ENCODE measurements around the gene ZSCAN32.
A peak's percentile ranks its signal among the peaks of the same experiment; 100 is the strongest.

ZSCAN32 gene

GRCh38 chr16:3400779-3401688 lies at the start of gene ZSCAN32, which contains the start of gene ZNF174:
Gene ZSCAN32 (minus strand): TSS chr16:3401004. CDS start chr16:3397557, 3,447 bp downstream.
Gene ZNF174 (plus strand): TSS chr16:3401215. CDS start chr16:3402005, 790 bp downstream.
- DNase-seq, result peak; percentile 97

GRCh38 chr16:3444032-3444388 lies 43.2 kb upstream of the ZSCAN32 start:
- DNase-seq, result no peak

- DNase-seq, result peak; percentile 87
These were observed 42.6 kb upstream of the ZSCAN32 start, which contains the start of the genes NAA60 and ZNF597 for GRCh38 chr16:3443108-3444031. Gene NAA60 (plus strand): TSS chr16:3443680. CDS start chr16:3476228, 32,548 bp downstream. Gene ZNF597 (minus strand): TSS chr16:3443504. CDS start chr16:3443153, 351 bp downstream.

GRCh38 chr16:3439637-3440036 lies 38.8 kb upstream of the ZSCAN32 start:
- no peak for DNase-seq

GRCh38 chr16:3434373-3434772 lies 33.6 kb upstream of the ZSCAN32 start:
- DNase-seq, result no peak

GRCh38 chr16:3431779-3432219 lies 31.0 kb upstream of the ZSCAN32 start:
- DNase-seq, result peak; percentile 56

- no peak for DNase-seq
These were observed 13.1 kb upstream of the ZSCAN32 start for GRCh38 chr16:3413730-3414379.

GRCh38 chr16:3408561-3409197 lies 7.9 kb upstream of the ZSCAN32 start:
- DNase-seq, result no peak

- DNase-seq, result no peak
These were observed 1.1 kb upstream of the ZSCAN32 start for GRCh38 chr16:3401719-3402397.

GRCh38 chr16:3400446-3400778 lies 392 bp downstream of the ZSCAN32 start:
- no peak for DNase-seq

- no peak for DNase-seq
These were observed 11.0 kb downstream of the ZSCAN32 start for GRCh38 chr16:3389663-3390338.

- no peak for DNase-seq
These were observed 12.5 kb downstream of the ZSCAN32 start for GRCh38 chr16:3388325-3388724.

GRCh38 chr16:3383045-3383448 lies 17.8 kb downstream of the ZSCAN32 start:
- DNase-seq, result no peak

- DNase-seq, result no peak
These were observed 22.9 kb downstream of the ZSCAN32 start for GRCh38 chr16:3377917-3378316.

- DNase-seq, result no peak
These were observed 25.1 kb downstream of the ZSCAN32 start for GRCh38 chr16:3375680-3376079.

GRCh38 chr16:3369073-3369472 lies 31.7 kb downstream of the ZSCAN32 start:
- DNase-seq, result no peak

- peak; percentile 88 for DNase-seq
These were observed 35.9 kb downstream of the ZSCAN32 start for GRCh38 chr16:3364774-3365427.

GRCh38 chr16:3363793-3364192 lies 37.0 kb downstream of the ZSCAN32 start:
- DNase-seq, result no peak

- DNase-seq, result no peak
These were observed 37.9 kb downstream of the ZSCAN32 start for GRCh38 chr16:3362931-3363330.

- DNase-seq, result no peak
These were observed 41.9 kb downstream of the ZSCAN32 start for GRCh38 chr16:3358871-3359270.

GRCh38 chr16:3356118-3356517 lies 44.7 kb downstream of the ZSCAN32 start:
- no peak for DNase-seq
